Thoracic aorta (tissue), 2 donors: Measurements from ENCODE around the gene SLC25A1. TPM values are rescaled to one million over a fixed set of nuclear protein-coding genes. Genes with fewer than 3 reads are reported as not detected.

Experiments used
- ATAC-seq: fragments of 150-250 bp; one replicate; pipeline ENCODE4 v1.8.0; 2017; ENCODE audit warnings: low read depth; ENCODE audit not compliant: insufficient number of reproducible peaks, low FRiP score
- DNase-seq: peaks from one replicate; pipeline ENCODE4 v3.0.0-alpha.2; 2020; ENCODE audit warnings: low spot score
- H3K27ac ChIP-seq, 2 donors: fragments of 200-600 bp; sonication (generic); 1 replicate in 1 of 2; 2 replicates in 1 of 2; pipeline ENCODE4 v1.5.1; 2016; ENCODE audit warnings: mild to moderate bottlenecking in 2 of 2, moderate library complexity in 2 of 2
- H3K27me3 ChIP-seq: fragments of 200-600 bp; sonication (generic); replicated peaks from 2 replicates; pipeline ENCODE4 v1.6.0; 2016; ENCODE audit warnings: mild to moderate bottlenecking; ENCODE audit not compliant: insufficient read depth
- H3K36me3 ChIP-seq: fragments of 200-600 bp; sonication (generic); one replicate; pipeline ENCODE4 v1.5.1; 2016
- H3K4me1 ChIP-seq, 2 donors: fragments of 200-600 bp; sonication (generic); 1 replicate in 1 of 2; 2 replicates in 1 of 2; pipeline versions ENCODE4 v1.5.1 to v1.6.0; 2016; ENCODE audit warnings: low read depth in 2 of 2, mild to moderate bottlenecking in 1 of 2; ENCODE audit not compliant: control insufficient read depth in 1 of 2
- H3K4me3 ChIP-seq: fragments of 200-600 bp; sonication (generic); 2 replicates; pipeline ENCODE4 v1.5.1; 2016; ENCODE audit warnings: mild to moderate bottlenecking
- H3K9me3 ChIP-seq: fragments of 200-600 bp; sonication (generic); 2 replicates; pipeline ENCODE4 v1.5.1; 2016
- total RNA-seq, 2 donors: library from RNA; depleted of rRNA; stranded (reverse); fragments of >200 nt; gene quantifications; one replicate each; pipeline versions ENCODE4 v1.1.0 to v1.2.3, GENCODE V29; 2016
- TF ChIP-seq, protein P1 (sequence below): fragments of 200-600 bp; sonication (generic); IDR thresholded peaks from one replicate; pipeline ENCODE4 v1.5.1; 2019; ENCODE audit warnings: antibody characterized with exemption

The SLC25A1 gene
- total RNA-seq, 2 donors from 2014 or later = 26.2 to 65.1 TPM

DNA sequence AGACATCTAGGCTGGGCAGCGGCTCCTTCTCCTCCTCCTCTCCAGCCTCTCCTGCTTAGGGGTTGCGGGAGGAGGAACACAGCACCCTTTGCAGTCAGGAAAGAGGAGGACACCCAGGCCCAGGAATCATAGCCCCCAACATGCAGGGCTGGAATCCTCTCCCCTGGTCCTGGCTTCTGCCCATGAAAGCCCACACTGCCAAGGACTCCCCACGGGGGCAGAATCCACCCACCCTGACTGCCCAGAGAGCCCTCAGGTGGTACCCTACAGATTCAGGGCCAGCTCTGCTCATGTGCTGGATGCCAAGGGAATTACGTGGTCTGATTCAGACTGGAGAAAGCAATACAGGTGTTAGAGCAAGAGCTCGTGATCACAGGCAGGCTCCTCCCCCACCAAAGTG lies 38.6 kb downstream of the SLC25A1 start:
- Histone ChIP-seq H3K9me3 (no peaks in the 10 kb centered on the region), H3K4me3 (no peak overlapping the region), H3K27ac (no peak overlapping the region), H3K4me1 (peaks cover 5 to 11% of the 10 kb centered on the region in 2 donors), H3K27me3 (no peaks in the 10 kb centered on the region), H3K36me3 (peaks cover 66% of the 10 kb centered on the region)
- DNase-seq (no peak), ATAC-seq (no peak)
- TF ChIP-seq, protein P1, sequence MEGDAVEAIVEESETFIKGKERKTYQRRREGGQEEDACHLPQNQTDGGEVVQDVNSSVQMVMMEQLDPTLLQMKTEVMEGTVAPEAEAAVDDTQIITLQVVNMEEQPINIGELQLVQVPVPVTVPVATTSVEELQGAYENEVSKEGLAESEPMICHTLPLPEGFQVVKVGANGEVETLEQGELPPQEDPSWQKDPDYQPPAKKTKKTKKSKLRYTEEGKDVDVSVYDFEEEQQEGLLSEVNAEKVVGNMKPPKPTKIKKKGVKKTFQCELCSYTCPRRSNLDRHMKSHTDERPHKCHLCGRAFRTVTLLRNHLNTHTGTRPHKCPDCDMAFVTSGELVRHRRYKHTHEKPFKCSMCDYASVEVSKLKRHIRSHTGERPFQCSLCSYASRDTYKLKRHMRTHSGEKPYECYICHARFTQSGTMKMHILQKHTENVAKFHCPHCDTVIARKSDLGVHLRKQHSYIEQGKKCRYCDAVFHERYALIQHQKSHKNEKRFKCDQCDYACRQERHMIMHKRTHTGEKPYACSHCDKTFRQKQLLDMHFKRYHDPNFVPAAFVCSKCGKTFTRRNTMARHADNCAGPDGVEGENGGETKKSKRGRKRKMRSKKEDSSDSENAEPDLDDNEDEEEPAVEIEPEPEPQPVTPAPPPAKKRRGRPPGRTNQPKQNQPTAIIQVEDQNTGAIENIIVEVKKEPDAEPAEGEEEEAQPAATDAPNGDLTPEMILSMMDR = no peak

DNA sequence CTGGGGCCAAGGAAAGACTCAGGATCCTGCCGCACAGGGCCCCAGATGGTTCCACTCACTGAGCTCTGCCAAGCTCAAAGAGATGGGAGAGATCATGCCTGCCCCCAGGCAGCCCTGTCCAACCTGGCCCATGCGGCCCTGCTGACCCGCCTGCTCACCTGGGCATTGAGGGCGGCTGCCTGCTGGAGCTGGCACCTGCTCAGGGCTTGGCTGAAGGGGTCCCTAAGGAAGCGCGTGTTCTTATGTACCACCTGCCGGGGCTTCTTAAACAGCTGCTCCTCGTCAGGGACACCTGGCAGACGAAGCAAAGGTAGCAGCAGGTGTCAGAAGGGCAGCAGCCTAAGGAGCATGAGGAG lies 39.6 kb downstream of the SLC25A1 start:
- no peak for DNase-seq
- Histone ChIP-seq H3K36me3 (peaks cover 76% of the 10 kb centered on the region), H3K4me3 (no peak overlapping the region), H3K4me1 (peaks cover 5 to 10% of the 10 kb centered on the region in 2 donors), H3K27ac (no peak overlapping the region), H3K27me3 (no peaks in the 10 kb centered on the region), H3K9me3 (no peaks in the 10 kb centered on the region)
- ATAC-seq = no peak
- TF ChIP-seq, protein P1 = no peak

DNA sequence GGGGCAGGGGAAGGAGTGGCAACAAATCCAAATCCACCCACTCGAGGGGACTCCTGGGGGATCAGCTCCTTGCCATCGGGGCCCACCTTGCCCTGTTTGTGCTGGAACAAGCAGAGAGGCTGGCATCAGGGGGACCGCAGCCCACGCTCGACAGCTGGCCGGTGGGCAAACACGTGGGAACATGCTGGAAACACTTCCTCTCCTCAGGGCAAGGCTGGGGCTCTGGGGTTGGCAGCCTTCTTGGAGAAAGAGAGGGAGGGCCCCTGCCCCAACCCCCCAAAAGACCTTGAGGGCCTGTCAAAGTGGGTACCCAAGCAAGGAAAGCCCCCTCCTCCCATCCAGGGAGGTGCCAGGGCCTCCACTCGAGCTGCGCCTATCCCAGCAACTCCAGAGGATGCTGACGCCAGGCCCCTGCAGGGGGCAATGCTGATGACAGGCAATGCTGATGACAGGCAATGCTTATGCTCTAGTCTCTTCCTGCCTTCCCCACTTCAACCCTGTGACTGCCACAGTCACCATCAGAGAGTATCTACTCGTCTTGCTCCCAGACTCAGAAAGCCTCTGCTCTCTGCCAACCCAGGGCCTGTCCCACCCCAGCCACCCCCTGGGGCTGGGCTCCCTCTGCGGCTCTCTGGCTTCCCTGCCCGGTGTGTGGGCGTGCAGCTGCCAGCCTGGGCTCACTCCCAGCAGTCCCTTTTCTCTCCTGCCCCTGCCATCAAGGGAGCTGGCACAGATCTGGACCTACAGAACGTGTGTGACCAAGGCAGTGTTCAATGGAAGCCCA lies 40.1 kb downstream of the SLC25A1 start:
- Histone ChIP-seq H3K4me3 (no peak overlapping the region), H3K36me3 (peaks cover 82% of the 10 kb centered on the region), H3K4me1 (peaks cover 0 to 4% of the 10 kb centered on the region in 2 donors), H3K9me3 (no peaks in the 10 kb centered on the region), H3K27me3 (no peaks in the 10 kb centered on the region), H3K27ac (no peak overlapping the region)
- TF ChIP-seq, protein P1 = no peak
- no peak for ATAC-seq
- no peak for DNase-seq

DNA sequence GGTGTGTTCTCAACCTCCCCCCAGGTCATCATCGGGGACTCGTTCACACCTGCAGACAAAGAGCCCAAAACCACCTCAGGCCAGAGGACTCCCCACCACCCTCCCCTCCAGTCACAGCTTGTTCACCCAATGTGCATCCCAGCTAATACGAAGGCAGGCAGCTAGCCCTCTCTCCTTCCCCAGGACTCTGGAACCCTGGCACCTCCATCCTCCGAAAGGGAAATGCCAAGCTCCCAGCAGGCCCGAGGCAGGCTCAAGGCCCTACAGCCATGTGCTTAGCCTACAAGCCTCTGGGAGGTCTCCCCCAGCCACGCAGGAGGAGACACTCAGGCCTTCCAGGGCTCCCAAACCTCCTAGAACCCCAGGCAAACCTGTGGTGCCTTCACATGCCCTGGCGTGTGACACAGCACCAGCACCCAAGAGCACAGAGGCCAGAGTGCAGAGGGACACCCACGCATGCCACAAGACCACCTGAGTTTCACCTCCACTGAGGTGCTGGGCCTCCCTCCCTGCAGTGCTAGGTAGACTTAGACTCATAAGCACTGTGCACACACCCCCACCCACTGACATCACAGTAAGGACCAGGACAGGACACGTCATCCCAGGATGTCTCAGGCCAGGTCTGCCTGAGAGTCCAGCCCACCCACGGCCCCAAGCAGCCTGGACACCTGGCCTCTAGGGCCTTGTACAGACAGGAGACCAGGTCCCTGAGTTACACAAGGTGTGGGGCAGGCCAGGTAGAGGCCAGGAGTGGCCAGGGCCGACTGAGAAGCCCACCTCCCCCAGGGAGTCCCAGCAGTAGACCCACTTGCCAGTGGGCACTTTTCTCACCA lies 40.9 kb downstream of the SLC25A1 start:
- H3K4me3 ChIP-seq = no peak overlapping the region
- H3K9me3 ChIP-seq = no peaks in the 10 kb centered on the region
- ATAC-seq (no peak), DNase-seq (no peak)
- no peaks in the 10 kb centered on the region for H3K4me1 ChIP-seq
- peaks cover 86% of the 10 kb centered on the region for H3K36me3 ChIP-seq
- no peaks in the 10 kb centered on the region for H3K27me3 ChIP-seq
- H3K27ac ChIP-seq = no peak overlapping the region
- TF ChIP-seq, protein P1 = no peak

DNA sequence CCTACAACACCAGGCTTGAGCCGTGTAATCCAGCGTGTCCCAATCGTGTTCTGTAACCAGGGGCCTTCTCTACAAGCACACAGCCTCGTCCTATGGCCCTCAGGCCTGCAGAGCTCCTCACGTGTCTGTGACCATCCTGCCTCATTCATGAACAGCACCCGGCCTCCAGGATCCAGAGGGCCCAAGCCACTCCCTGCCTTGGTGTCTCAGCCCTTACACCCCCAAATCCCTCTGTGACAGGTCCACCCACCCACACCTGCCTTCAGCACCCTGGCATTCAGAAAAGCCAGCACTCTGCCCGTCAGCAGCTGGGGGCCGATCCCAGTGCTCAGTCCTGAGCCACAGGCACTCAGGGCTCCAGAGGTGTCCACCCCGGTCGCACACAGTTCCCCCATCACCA lies 41.6 kb downstream of the SLC25A1 start:
- TF ChIP-seq, protein P1 = no peak
- Histone ChIP-seq H3K4me1 (no peaks in the 10 kb centered on the region), H3K4me3 (no peak overlapping the region), H3K27me3 (no peaks in the 10 kb centered on the region), H3K9me3 (no peaks in the 10 kb centered on the region), H3K27ac (no peak overlapping the region), H3K36me3 (peaks cover 79% of the 10 kb centered on the region)
- no peak for DNase-seq
- ATAC-seq = no peak
